NCI-H2081 treated with DMSO at 0.1 percent for 48 hours (cell line): ENCODE results near the gene ABCC9.
"Not testable (repeated sequence)": the region's sequence is repeated elsewhere in the genome, so short reads cannot be mapped to it uniquely, and the experiment has no call there.

Experiments used
- DNase-seq: peaks from one replicate; lab custom pipeline; 2025; lab: John Stamatoyannopoulos, UW

ABCC9 gene

DNA sequence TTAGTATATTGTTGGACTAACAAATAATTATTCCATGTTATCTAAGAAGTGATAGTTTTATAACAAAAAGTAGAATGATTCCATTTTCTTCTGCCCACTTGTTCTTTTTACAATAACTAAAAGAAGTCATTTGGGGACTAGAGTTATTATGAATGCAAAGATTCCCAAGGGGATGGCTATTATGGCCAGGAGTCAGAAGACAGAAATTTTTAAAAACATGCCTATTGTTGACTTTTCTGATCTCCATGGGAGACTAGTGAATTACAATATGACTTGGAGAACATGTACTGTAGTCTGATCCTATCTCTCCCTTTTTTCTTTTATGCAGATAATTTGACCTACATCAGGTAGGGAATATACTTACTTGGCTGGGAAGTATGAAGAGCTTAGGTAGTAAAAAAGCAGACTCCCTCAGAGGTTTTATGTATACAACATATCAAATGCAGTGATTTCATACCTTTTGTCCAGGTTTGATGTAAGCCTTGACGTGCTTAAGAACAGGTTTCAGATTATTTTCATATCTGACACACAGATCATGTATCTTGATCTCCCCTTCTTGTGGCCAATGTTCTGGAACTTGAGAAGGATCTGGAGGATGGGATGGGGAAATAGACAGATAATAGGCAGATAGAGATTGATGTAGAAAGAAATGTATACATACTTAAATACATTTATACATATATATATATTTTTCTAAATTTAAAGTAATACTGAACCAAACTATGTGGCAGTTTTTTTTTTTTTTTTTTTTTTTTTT is 125.7 kb downstream of the ABCC9 start:
- no peak for DNase-seq

DNA sequence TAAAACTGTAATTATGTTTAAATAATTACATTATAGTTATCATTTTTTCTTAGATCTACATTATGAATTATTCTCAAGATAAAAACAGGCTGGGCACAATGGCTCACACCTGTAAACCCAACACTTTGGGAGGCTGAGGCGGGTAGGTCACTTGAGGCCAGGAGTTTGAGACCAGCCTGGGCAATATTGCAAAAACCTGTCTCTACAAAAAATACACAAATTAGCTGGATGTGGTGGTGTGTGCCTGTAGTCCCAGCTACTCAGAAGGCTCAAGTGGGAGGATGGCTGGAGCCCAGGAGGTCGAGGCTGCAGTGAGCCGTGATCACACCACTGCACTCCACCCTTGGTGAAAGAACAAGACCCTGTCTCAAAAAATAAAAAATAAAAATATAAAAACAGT is 126.4 kb downstream of the ABCC9 start:
- DNase-seq = no peak

DNA sequence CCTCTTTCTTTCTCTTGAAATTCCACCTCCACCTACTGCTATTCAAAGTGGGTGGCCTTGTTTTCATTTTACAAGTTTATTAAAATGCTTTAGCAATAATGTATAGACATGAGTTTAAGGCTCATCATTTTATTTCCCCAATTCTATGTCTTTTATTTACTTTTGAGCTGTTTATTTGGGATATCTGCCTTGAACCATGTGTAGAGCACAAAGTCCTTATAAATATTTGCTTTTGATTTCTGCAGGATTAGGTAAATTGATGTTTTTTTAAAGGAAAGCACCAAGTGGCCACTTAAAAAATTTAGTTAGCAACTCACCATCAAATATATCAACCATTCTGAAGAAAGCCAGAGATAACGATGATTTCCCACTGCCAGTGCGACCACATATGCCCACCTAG is 126.9 kb downstream of the ABCC9 start:
- no peak for DNase-seq

DNA sequence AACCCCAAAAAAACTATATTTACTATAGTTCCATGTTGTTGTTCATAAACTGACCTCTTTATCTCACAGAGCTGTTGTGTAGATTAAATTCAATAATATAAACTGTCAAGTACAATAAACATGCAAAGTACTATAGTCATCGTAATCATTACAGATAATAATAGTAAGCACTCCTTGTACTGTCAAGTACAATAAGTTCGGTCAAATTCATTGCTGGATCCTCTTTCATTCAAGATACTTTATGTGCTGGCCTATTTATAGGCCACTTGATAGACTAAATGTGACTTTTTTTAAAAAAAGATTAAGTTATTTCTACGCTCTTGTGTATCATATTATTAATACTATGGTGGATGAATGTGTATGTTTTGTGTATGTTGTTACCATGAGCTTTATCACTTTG is 127.5 kb downstream of the ABCC9 start:
- DNase-seq = no peak

DNA sequence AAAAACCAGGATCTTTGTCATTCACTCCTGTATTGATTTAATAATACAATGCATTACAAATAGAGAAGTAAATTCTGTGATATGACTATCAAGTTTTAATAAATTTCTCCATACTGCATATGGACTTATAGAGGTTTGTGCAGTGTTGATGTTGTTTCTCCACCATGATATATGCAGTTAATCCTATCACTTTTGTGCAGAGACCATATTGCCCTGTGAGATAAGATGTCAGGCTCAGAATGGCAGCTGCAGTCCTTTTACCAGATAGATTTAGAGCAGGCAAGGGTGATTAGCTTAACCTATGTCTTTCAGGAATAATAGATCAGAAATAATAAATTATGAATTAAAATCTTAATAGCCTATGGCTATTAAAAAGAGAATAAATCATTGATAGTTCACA is 128.1 kb downstream of the ABCC9 start:
- DNase-seq = no peak

DNA sequence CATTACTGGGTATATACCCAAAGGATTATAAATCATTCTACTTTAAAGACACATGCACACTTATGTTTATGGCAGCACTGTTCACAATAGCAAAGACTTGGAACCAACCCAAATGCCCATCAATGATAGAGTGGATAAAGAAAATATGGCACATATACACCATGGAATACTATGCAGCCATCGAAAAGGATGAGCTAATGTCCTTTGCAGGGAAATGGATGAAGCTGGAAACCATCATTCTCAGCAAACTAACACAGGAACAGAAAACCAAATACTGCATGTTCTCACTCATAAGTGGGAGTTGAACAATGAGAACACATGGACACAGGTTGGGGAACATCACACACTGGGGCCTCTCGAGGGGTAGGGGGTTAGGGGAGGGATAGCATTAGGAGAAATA is 128.9 kb downstream of the ABCC9 start:
- not testable (repeated sequence) for DNase-seq

DNA sequence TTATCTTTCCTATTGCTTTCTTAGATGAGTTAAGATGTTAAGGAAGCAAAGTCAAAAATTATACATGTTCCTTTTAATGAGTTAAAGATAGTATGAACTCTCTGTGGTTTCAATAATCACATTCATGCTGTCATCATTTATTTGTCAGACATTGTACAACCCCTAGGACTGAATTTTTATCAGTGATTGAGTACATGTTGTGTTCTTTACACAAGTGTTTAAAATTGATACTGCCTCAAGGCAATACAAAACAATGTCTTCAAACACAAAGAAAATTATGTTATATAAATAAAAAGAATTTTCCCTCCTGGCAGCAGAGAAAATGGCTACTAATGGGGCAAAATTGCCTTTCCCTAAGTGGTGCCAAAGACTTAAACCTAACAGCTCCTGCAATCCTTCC is 132.1 kb downstream of the ABCC9 start:
- DNase-seq = no peak

DNA sequence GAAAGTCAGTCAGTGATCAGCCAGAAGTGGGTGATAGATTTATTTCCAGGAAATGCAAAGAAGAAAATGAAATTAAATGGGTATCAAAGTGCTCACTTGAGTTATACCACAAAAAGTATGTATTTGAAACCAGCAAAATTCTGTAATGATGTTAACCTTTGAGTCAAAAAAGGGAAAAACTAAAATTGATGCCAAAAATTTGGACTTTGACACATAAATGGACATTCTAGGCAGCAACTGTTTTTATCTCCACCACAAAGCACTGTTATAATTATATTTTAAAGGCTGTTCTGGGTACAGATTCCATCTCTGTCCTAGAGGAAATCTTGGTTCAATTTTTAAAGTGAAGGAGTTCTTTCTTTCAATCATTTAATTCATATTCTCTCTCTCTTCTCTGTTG is 135.0 kb downstream of the ABCC9 start:
- DNase-seq = no peak

DNA sequence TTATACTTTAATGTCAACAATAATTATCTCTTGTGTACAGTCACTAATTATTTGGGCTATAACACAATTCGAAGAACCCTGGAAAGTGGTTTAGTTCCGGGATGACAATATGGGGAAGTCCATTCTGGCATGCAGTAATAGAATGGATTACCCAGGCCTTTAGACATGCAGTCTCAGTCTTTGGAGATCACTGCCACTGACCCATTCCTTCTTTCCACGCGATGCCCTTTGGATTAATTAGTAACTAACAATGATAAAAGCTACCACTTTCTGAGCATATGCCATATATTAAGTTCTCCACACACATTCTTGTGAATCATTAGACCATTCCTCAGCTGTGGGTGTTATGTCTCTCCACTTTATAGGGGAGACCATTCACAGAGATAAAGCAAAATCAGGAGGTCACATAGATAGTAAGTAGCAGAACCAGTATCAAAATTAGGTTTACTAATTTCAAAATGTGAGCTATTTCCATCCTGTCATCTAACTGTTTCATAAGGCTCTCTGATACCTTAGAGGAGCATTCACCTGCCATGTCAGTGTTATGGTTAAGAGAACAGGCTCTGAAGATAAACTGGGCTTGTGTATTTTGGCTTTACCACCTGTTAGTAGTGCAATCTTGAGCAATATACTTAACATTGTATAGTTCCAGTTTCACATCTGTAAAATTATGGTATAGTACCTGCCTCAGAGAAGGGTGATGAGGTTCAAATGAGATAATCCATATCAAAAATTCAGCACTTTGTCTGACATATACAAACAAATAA is 139.5 kb downstream of the ABCC9 start:
- DNase-seq = no peak

DNA sequence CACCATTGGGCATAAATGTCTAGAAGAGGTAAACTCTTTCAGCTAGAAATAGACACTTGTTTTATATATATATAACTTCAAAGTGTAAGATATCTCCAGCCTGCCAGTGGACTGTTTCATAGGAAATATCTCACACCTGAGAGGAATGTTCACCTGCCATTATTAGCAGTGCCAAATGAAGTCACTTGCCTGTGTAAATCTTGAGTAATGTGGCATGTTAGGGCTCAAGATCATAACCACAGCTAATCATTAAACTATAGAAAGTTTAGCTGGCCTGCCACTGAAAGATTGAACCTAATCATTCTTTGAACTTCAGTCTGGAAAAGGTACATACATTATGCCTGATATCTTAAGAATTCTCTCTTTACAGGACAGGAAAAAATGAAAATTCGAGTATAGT is 141.2 kb downstream of the ABCC9 start:
- DNase-seq = no peak

DNA sequence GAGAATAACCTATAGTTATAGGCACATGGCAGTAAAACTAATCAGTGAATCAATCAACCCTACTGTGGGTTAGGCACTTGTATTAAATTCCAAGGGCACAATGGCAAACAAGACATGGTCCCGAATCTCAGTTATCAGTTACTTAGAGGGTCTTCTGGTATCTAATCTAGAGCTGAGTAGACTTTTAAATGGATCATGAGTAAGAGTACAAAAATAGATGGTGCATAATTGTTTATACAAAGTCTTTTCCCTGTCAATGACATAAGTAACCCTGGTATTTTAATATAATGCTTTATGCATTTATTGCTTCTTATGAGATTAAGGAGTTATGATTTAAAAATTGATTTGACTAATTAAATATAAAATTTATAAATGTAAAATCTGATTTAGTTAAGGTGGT is 143.7 kb downstream of the ABCC9 start:
- DNase-seq = no peak

DNA sequence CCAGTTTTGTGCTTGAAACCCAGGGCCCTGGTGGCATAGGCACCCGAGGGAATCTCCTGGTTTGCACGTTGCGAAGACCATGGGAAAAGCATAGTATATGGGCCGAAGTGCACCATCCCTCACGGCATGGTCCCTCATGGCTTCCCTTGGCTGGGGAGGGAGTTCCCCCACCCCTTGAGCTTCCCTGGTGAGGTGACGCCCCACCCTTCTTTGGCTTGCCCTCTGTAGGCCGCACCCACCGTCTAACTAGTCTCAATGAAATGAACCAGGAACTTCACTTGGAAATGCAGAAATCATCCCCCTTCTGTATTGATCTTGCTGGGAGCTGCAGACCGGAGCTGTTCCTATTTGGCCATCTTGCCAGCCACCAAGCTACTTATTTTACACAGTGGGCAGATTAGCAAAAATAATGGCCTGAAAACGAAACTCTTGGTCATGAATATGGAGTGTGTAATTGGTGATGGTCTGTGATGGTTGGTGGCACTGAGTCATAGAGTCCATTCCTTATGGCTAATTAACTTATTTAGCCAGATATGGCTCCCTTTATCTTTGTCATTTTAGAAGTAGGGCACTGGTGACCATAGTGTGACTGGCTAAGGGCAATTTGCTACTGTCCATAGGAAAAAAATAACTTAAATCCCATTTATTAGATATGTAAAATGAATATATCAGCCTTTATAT is 145.4 kb downstream of the ABCC9 start:
- DNase-seq = no peak

DNA sequence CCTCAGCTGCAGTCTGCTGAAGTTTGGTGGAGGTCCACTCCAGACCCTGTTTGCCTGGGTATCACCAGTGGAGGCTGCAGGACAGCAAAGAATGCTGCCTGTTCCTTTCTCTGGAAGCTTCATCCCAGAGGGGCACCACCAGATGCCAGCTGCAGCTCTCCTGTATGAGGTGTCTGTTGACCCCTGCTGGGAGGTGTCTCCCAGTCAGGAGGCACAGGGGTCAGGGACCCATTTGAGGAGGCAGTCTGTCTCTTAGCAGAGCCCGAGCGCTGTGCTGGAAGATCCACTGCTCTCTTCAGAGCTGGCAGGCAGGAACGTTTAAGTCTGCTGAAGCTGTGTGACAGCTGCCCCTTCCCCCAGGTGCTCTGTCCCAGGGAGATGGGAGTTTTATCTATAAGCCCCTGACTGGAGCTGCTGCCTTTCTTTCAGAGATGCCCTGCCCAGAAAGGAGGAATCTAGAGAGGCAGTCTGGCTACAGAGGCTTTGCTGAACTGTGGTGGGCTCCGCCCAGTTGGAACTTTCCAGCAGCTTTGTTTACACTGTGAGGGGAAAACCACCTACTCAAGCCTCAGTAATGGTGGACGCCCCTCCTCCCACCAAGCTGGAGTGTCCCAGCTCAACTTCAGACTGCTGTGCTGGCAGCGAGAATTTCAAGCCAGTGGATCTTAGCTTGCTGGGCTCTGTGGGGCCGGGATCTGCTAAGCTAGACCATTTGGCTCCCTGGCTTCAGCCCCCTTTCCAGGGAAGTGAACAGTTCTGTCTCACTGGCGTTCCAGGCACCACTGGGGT is 146.2 kb downstream of the ABCC9 start:
- DNase-seq = not testable (repeated sequence)

DNA sequence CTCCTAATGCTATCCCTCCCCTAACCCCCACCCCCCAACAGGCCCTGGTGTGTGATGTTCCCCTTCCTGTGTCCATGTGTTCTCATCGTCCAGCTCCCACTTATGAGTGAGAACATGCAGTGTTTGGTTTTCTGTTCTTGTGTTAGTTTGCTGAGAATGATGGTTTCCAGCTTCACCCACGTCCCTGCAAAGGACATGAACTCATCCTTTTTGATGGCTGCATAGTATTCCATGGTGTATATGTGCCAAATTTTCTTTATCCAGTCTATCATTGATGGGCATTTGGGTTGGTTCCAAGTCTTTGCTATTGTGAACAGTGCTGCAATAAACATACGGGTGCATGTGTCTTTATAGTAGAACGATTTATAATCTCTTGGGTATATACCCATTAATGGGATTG is 151.5 kb downstream of the ABCC9 start:
- DNase-seq = not testable (repeated sequence)

DNA sequence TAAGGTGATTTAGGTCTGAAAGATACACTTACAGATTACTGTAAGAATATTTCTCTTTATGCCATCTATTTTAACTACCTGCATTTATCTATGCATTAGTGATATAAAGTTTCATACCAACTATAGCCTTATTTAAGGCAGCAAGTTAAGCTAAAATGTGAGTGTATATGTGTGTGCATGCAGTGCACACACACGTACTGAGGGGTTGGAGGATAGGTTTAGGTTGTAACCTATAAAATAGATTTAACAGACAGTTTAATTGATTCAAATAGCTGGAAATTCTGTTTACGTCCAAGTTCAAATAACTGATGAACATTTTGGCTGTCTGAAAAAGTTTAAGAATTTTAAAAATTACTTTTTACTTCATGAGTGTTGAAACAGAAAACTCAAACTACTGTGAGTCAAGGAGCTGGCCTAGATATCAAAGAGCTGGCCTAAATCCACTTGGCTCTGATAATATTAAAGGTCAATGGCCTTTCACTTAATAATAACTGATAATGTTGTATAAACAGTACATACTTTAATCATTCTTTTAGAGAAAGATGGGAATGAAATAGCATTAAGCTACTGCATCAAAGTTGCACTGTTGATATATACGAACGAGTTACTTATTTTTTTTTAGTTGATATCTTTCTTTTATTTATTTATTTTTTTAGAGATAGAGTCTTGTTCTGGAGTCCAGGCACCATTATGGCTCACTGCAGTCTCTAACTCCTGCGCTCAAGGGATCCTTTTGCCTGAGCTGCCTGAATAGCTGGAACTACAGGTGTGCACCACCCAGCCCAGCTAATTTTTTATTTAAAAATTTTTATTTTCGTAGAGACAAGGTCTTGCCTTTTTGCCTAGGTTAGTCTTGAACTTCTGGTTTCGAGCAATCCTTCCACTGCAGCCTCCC is 152.9 kb downstream of the ABCC9 start:
- no peak for DNase-seq

DNA sequence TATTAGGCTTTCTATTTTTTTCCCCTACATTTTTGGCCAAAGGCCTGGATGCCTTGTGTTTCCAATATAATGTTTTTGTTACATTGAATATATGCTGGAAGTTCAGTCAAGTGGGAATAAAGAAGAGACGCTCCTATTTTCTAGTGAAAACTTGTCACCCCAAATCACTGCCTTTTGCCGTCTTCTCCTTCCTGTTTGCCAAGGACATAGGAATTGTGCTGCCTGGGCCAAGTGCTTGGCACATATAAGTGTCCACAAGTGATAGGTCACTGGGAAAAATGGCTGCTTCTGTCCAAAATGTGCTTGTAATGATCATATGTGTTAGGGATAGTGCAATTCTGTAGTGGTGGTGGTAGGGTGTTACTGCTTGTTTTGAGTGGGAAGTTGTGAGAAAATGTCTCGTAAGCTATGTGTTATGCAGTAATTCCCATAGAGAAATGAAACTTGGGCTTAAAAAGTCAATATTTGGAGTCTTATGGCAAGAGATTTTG is 155.1 kb downstream of the ABCC9 start:
- DNase-seq = no peak

DNA sequence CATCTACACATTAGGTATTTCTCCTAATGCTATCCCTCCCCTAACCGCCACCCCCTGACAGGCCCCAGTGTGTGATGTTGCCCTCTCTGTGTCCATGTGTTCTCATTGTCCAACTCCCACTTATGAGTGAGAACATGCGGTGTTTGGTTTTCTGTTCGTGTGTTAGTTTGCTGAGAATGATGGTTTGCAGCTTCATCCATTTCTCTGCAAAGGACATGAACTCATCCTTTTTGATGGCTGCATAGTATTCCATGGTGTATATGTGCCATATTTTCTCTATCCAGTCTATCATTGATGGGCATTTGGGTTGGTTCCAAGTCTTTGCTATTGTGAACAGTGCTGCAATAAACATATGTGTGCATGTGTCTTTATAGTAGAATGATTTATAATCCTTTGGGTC is 158.5 kb downstream of the ABCC9 start:
- DNase-seq = not testable (repeated sequence)

DNA sequence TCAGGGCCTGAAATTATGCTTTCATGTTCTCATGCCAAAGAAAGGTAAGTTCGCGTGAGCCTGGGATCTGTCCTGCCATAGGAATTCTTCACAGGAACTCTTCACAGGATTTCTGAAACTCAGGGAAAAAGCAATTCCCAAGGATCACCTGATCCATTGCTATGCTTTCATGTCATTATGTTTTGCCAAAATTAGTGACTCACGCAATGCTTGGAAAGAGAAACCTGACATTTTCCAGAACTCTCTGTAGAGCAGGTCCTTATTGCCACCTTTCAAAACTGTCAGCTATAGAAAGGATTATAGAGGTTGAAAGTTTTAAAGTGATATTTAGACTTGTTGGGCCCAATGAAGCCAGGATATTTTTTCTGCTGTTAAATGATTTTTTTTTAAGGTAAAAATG is 160.4 kb downstream of the ABCC9 start:
- DNase-seq = no peak

DNA sequence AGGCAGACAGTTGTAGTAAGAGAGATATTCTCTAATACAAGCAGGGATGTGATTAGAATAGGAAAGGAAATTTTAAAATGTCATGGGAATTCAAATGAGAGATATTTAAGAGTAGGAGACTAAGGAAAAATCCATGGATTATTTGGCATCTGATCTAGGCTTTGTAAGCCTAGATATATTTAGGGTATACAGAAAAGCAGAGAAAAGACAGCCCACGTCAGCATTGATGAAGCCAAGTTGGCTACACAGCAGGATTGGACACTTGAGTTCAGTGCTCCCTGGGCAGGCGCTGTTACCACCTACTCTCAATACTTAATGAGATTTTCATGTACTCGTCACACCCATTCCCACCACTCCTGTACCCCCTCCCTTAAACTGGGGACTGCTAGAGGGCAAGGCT is 165.1 kb downstream of the ABCC9 start:
- DNase-seq = no peak

DNA sequence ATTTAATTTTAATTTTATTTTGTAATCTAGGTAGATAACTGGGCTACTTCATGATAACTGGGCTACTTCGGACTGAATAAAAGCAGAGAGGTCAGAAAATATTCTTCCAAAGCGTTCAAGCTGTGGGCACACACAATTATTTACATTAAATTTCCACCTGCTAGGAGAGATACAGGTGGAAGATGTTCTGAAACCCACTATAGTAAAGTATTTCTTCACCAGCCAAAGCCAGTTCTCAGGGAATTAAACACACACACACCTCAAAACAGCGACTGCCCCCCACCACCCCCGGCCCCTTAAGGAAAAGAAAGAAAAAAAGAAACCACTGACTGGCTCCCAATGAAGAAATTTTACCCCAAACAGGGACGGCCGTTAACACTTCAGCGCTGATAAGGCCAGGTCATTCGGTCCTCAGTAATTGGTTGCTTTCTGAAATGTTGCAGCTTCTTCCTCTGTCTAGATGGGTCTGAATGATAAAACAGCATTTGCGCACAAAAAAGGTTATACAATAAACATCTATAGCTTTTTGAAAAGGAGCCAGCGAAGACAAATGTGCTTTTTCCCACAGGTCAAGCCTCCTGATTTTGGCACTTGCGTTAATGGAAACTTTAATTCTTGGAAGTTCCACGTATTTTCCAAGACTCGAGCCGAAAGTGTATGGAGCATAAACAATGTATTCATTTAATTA is 165.9 kb downstream of the ABCC9 start:
- DNase-seq = no peak
